ENCODE results near the gene OGG1.

GRCh38 chr3:9739181-9739580, 10.6 kb upstream of the OGG1 start:
- no peak for TF ChIP-seq CTCF (IDR thresholded peaks at IDR 0.05)
- TF ChIP-seq EP300 (IDR thresholded peaks at IDR 0.05) = no peak
- no peak for TF ChIP-seq POLR2A (IDR thresholded peaks at IDR 0.05)
- no peak for TF ChIP-seq POLR2AphosphoS5 (IDR thresholded peaks at IDR 0.05)
